Measurements from ENCODE around the gene PLXND1. TPM values are rescaled to one million over a fixed set of nuclear protein-coding genes. Genes with fewer than 3 reads are reported as not detected.

The PLXND1 gene
- total RNA-seq, 1 donor from 2014 or later: 9.0 TPM

DNA sequence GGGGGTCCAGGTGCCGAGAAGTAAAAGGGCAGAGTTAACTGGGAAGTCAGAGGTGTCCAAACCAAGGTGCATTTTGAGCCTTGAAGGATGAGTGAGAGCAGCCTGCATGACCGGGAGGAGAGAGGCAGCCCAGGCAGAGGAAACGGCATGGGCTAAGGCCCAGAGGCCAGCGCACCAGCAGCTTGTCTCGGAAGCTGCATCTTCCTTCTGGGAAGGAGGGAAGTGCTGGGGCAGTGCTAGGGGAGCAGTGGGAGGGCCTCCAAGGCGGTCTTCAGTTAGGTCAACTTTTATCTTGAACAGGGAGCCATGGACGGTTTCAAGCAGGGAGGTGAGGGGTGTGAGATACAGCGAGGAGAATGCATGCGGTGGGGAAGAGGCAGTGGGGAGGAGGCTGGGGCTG lies 62.5 kb downstream of the PLXND1 start:
- Histone ChIP-seq H3K4me1 (no peaks in the 10 kb centered on the region), H3K36me3 (no peaks in the 10 kb centered on the region), H3K79me2 (ENCODE audit: low read depth) (no peaks in the 10 kb centered on the region), H3K27ac (no peak overlapping the region), H4K20me1 (ENCODE audit: low read depth) (no peaks in the 10 kb centered on the region), H3F3A (ENCODE audit: low read depth) (peaks cover 5% of the 10 kb centered on the region), H3K4me2 (no peak overlapping the region), H3K9ac (no peak overlapping the region), H3K4me3 (no peak overlapping the region), H3K9me3 (ENCODE audit: low read depth) (no peaks in the 10 kb centered on the region), H3K27me3 (no peaks in the 10 kb centered on the region), H2AFZ (replicated peaks) (no peak overlapping the region)
- H3K36me3 Mint-ChIP-seq: no peaks in the 10 kb centered on the region
- peak overlapping the region; percentile 23 for H3K27ac Mint-ChIP-seq
- H3K4me3 Mint-ChIP-seq: no peak overlapping the region
- peaks cover 6% of the 10 kb centered on the region for H3K27me3 Mint-ChIP-seq (ENCODE audit: insufficient read depth, low read depth)
- peaks cover 22% of the 10 kb centered on the region for H3K4me1 Mint-ChIP-seq
- no peak for DNase-seq (ENCODE audit: low spot score)
- TF ChIP-seq EZH2 (IDR thresholded peaks at IDR 0.05) (no peak), CTCF (IDR thresholded peaks at IDR 0.05) (no peak), EZH2phosphoT487 (IDR thresholded peaks at IDR 0.05) (no peak)
- no peaks in the 10 kb centered on the region for H3K9me3 Mint-ChIP-seq

DNA sequence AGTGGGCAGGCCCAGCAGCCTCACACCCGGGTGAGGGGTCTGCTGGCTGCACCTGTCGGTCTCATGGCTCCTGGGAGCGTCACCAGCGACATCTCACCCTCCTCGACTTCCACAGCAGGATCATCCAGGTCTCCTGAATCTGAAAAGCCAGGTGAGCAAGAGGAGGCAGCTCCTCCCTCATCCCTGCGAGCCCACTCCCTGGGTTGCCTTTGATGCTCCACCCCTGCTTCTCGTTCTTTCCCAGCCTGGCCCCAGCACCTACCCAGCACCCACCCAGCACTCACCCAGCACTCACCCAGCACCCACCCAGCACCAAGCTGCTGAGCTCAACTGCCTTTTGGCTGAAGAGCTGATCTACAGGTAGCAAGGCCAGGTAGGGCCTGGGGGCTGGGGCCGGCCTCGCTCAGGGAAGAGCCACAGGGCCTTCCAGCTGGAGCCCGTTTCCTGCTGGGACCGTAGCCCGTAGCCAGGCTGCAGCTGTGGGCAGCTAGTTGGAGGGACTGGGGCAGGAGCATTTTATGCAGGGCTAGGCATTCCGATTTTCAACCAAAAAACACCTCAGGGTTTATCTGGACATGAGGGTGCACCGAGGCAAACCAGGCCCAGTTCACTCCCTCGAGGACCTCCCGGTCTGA lies 63.2 kb downstream of the PLXND1 start, which contains the start of gene H1-8:
TSS of gene H1-8 (plus strand) at position 20 of the 635 bp plus-strand sequence. CDS start at position 64, 44 bp downstream.
- H3K27me3 Mint-ChIP-seq (ENCODE audit: insufficient read depth, low read depth): peaks cover 5% of the 10 kb centered on the region
- Histone ChIP-seq H3K9ac (no peak within 1 kb of the TSS), H3K4me3 (no peak within 1 kb of the TSS), H3F3A (ENCODE audit: low read depth) (peaks cover 5% of the 10 kb centered on the region), H4K20me1 (ENCODE audit: low read depth) (no peaks in the 10 kb centered on the region), H3K4me1 (no peaks in the 10 kb centered on the region), H3K79me2 (ENCODE audit: low read depth) (no peaks in the 10 kb centered on the region), H3K4me2 (no peak within 1 kb of the TSS), H3K27me3 (no peaks in the 10 kb centered on the region), H3K27ac (no peak within 1 kb of the TSS), H3K36me3 (no peaks in the 10 kb centered on the region), H3K9me3 (ENCODE audit: low read depth) (no peaks in the 10 kb centered on the region), H2AFZ (replicated peaks) (no peak within 1 kb of the TSS)
- H3K36me3 Mint-ChIP-seq: no peaks in the 10 kb centered on the region
- no peaks in the 10 kb centered on the region for H3K9me3 Mint-ChIP-seq
- DNase-seq (ENCODE audit: low spot score): no peak
- TF ChIP-seq EZH2 (IDR thresholded peaks at IDR 0.05) (no peak), EZH2phosphoT487 (IDR thresholded peaks at IDR 0.05) (no peak), CTCF (IDR thresholded peaks at IDR 0.05) (no peak)
- peak within 1 kb of the TSS; percentile 23 for H3K27ac Mint-ChIP-seq
- H3K4me3 Mint-ChIP-seq: no peak within 1 kb of the TSS
- H3K4me1 Mint-ChIP-seq: peaks cover 19% of the 10 kb centered on the region

DNA sequence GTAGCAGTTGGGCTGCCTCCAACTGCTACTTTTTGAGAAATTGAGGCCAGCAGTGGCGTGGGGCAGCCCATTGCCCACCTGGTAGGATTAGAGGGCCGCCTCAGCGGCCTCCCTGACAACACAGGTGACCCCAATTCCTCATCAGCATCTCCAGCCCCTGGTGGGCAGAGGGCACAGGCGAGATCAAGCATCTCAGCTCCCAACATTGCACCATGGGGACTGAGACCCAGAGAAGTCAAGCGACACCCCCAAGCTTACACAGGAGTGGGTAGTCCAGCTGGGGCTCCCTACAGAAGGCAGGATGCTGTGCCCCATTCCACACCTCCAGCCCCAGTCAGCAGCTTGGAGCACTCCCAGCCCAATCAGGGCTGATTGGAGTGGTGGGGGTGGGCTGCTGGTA lies 63.7 kb downstream of the PLXND1 start:
- no peaks in the 10 kb centered on the region for H4K20me1 ChIP-seq (ENCODE audit: low read depth)
- H3K9ac ChIP-seq: no peak overlapping the region
- H3K4me2 ChIP-seq: no peak overlapping the region
- Mint-ChIP-seq H3K9me3 (no peaks in the 10 kb centered on the region), H3K27ac (no peak overlapping the region), H3K36me3 (no peaks in the 10 kb centered on the region), H3K4me3 (no peak overlapping the region), H3K27me3 (ENCODE audit: insufficient read depth, low read depth) (peaks cover 6% of the 10 kb centered on the region), H3K4me1 (peaks cover 15% of the 10 kb centered on the region)
- no peaks in the 10 kb centered on the region for H3K79me2 ChIP-seq (ENCODE audit: low read depth)
- H3F3A ChIP-seq (ENCODE audit: low read depth): peaks cover 5% of the 10 kb centered on the region
- no peak overlapping the region for H3K27ac ChIP-seq
- no peak for TF ChIP-seq CTCF (IDR thresholded peaks at IDR 0.05)
- TF ChIP-seq EZH2phosphoT487 (IDR thresholded peaks at IDR 0.05): no peak
- TF ChIP-seq EZH2 (IDR thresholded peaks at IDR 0.05): no peak
- no peaks in the 10 kb centered on the region for H3K27me3 ChIP-seq
- no peaks in the 10 kb centered on the region for H3K36me3 ChIP-seq
- H3K4me1 ChIP-seq: no peaks in the 10 kb centered on the region
- H3K9me3 ChIP-seq (ENCODE audit: low read depth): no peaks in the 10 kb centered on the region
- no peak overlapping the region for H2AFZ ChIP-seq (replicated peaks)
- no peak overlapping the region for H3K4me3 ChIP-seq
- DNase-seq (ENCODE audit: low spot score): no peak

Data from neural progenitor cell (in vitro differentiated cells).